WI38 (cell line): ENCODE measurements around the gene CD302.
"Not testable (repeated sequence)": the region's sequence is repeated elsewhere in the genome, so short reads cannot be mapped to it uniquely, and the experiment has no call there.

Experiments
- H3K4me3 ChIP-seq: 2 replicates; pipeline ENCODE4 v1.5.1; 2011; ENCODE audit warnings: low read depth, mild to moderate bottlenecking, control low read depth, low read length
- TF ChIP-seq, protein P1 (sequence below): IDR thresholded peaks from 2 replicates; pipeline ENCODE4 v1.5.1; 2012; ENCODE audit warnings: low read depth, mild to moderate bottlenecking, control low read depth, low read length

Gene CD302

DNA sequence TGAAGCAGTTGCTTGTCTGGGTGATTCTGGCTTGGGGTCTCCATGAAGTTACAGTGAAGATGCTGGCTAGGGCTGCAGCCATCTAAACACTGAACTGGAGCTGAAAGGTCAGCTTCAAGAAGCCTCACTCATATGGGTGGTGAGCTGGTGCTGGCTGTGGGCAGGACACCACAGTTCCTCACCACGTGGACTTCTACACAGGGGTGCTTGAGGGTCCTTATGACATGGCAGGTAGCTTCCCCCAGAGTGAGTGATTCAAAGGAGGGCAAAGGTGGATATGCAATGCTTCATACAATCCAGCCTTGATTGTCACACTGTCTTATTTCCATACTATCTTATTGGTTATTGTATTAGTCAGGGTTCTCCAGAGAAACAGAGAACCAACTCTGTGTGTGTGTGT is 6.0 kb downstream of the CD302 start:
- TF ChIP-seq, protein P1, sequence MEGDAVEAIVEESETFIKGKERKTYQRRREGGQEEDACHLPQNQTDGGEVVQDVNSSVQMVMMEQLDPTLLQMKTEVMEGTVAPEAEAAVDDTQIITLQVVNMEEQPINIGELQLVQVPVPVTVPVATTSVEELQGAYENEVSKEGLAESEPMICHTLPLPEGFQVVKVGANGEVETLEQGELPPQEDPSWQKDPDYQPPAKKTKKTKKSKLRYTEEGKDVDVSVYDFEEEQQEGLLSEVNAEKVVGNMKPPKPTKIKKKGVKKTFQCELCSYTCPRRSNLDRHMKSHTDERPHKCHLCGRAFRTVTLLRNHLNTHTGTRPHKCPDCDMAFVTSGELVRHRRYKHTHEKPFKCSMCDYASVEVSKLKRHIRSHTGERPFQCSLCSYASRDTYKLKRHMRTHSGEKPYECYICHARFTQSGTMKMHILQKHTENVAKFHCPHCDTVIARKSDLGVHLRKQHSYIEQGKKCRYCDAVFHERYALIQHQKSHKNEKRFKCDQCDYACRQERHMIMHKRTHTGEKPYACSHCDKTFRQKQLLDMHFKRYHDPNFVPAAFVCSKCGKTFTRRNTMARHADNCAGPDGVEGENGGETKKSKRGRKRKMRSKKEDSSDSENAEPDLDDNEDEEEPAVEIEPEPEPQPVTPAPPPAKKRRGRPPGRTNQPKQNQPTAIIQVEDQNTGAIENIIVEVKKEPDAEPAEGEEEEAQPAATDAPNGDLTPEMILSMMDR: no peak
- no peak overlapping the region for H3K4me3 ChIP-seq

DNA sequence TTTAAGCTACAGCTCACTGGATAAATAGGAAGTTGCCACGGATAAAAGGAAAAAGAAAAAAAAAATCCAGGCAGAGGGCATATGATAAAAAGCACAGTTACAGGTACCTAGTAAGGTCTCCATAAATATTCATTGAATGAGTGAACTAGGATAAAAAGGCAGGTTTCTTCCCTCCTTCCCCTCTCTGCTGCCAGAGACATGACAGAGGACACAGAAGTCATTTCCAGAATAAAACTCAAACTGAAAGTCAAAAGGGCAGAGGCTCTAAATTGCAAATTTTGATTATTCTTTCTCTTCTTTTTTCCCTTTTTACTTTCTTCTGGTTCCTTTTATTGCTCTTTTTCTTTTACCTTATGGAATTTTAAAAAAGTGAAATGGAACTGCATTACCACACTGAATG is 7.7 kb downstream of the CD302 start:
- no peak overlapping the region for H3K4me3 ChIP-seq
- TF ChIP-seq, protein P1: no peak

DNA sequence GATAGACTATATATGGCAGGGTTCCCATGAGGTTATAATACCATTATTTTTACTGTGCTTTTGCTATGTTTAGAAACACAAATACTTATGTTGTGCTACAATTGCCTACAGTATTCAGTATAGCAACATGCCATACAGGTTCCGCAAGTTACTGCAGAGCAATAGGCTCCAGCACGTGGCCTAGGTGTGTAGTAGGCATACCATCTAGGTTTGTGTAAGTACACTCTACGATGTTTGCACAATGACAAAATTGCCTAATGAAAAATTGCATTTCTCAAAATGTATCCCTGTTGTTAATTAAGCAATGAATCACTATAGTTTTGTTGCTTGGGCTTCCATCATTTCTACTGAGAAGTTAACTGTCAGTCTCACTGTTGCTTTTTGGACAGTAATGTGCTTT is 9.8 kb downstream of the CD302 start:
- TF ChIP-seq, protein P1: no peak
- H3K4me3 ChIP-seq: no peak overlapping the region

DNA sequence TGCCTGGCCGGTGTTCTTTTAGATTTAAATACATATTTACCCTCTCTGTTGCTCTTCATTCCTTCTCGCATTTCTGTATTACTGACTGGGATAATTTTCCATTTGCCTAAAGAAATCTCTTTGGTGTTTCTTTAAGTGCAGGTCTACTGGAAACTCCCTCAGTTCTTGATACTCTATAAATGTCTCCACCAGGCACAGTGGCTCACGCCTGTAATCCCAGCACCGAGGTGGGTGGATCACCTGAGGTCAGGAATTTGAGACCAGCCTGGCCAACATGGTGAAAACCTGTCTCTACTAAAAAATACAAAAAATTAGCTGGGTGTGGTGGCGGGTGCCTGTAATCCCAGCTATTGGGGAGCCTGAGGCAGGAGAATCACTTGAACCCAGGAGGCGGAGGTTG is 10.4 kb downstream of the CD302 start:
- H3K4me3 ChIP-seq: not testable (repeated sequence)

DNA sequence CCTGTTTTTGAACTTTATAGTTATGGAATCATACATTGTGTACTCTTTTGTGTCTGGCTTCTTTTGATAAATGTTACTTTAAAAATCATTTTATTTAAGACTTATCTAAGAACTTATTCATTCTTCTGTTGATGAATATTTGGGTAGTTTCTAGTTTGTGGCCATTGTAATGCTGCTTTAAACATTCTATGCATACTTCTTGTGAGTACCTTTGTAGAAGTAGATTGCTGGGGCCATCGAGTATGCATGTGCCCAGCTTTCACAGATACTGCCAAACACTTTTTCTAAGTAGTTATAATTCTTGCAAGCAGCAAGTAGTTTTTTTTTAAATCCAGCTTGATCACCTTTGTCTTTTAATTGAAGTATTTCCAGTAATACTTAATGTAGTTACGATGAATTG is 11.1 kb downstream of the CD302 start:
- TF ChIP-seq, protein P1: no peak

DNA sequence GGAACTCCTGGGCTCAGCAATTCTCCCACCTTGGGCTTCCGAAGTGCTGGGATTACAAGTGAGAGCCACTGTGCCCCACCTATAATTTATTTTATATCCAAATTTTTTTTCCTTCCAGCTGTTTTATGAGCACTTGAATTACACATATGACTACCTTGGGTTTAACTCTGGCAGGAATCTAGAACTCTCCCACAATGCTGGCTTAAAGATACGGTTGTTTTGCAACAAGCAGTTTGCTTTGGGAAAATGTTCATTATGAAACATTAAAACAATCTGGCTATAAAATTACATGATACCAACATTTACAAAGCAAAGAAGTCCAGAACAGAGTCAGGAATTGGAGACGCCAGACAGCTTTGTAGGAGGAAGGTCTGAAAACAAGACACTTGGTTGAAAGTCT is 12.8 kb downstream of the CD302 start:
- TF ChIP-seq, protein P1: no peak

More for the DNA sequence above, 11.1 kb downstream of the CD302 start:
- H3K4me3 ChIP-seq: no peak overlapping the region

DNA sequence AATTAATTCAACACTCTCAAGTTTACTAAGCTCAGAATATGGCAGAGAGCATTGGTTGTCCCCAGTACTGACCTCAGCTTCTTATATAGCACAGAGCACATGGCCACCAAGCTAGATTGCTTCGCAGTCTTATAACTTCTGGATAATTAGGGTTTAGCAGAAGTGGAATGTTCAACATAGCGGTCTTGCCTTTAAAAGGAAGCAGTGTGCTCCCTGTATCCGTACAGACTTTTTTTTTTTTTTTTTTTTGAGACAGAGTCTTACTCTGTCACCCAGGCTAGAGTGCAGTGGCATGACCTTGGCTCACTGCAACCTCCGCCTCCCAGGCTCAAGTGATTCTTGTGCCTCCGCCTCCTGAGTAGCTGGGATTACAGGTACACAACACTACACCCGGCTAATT is 13.3 kb downstream of the CD302 start:
- H3K4me3 ChIP-seq: not testable (repeated sequence)

More for the DNA sequence above, 12.8 kb downstream of the CD302 start:
- H3K4me3 ChIP-seq: no peak overlapping the region

DNA sequence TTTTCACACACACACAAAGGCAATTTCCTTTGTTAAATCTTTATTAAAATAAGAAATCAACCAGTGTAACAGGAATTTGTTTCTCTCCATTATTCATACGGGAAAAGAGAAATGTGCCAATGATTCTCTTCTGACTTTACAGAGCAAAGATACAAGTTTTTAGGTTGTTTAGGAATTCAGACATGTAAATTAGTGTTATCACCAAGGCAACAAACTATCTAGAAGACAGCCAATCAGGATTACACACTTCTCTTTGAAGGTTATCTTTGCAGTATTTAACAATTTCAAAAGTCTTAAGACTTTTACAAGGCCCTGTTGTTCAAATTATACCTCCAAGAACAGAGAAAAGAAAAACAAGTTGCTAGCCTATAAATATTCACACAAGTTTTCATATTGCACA is 14.5 kb downstream of the CD302 start:
- TF ChIP-seq, protein P1: no peak
- H3K4me3 ChIP-seq: no peak overlapping the region
